ENCODE measurements around the gene SLC16A12.

- TF ChIP-seq CTCF (IDR thresholded peaks at IDR 0.05): no peak
- no peak for TF ChIP-seq POLR2A (IDR thresholded peaks at IDR 0.05)
Measured at GRCh38 chr10:89475125-89475524, 60.3 kb downstream of the SLC16A12 start.
